Measurements from ENCODE around the gene PIN4. TPM values are rescaled to one million over a fixed set of nuclear protein-coding genes. Genes with fewer than 3 reads are reported as not detected.

The PIN4 gene
- total and polyA plus RNA-seq, 2 of the 8 experiments (the other 6 are each of a cell fraction or from before 2014, with no cell fraction given): 4.8 to 9.4 TPM

DNA sequence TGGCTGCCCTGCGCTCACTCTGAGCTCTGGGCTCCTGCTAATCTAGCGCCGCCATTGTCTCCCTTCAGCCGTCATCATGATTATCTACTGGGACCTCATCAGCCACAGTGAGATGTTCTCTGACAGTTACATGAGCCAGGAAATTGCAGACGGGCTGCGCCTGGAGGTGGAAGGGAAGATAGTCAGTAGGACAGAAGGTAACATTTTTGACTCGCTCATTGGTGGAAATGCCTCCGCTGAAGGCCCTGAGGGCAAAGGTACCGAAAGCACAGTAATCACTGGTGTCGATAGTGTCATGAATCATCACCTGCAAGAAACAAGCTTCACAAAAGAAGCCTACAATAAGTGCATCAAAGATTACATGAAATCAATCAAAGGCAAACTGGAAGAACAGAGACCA lies 21.8 kb upstream of the PIN4 start:
- H3K23ac ChIP-seq (ENCODE audit: insufficient read length): no peak overlapping the region
- no peak overlapping the region for H3K18ac ChIP-seq (ENCODE audit: extremely low read depth, low read length)
- no peak overlapping the region for H4K5ac ChIP-seq (ENCODE audit: insufficient read length, low read depth, low read length)
- peaks cover 3 to 6% of the 10 kb centered on the region in 2 experiments; a peak in 2 of 4 replicates for H3K9me3 ChIP-seq (ENCODE audit: insufficient read depth in 2 of 2, low read depth in 1 of 2, low read length in 1 of 2)
- H4K20me1 ChIP-seq (replicated peaks in 1 of 2; ENCODE audit: control insufficient read depth in 1 of 2, insufficient read depth in 2 of 2, low read length in 2 of 2): no peaks in the 10 kb centered on the region
- no peak for FAIRE-seq
- no peak overlapping the region for H3K27ac ChIP-seq (ENCODE audit: low read depth, low read length)
- DNase-seq (ENCODE audit: low read depth in 1 of 2, low spot score in 2 of 2): no peak
- H2BK5ac ChIP-seq (ENCODE audit: low read depth, low read length): no peak overlapping the region
- H3K4me2 ChIP-seq (ENCODE audit: insufficient read depth in 1 of 2, low read depth in 2 of 2, low read length in 2 of 2): no peak overlapping the region
- no peak overlapping the region for H4K91ac ChIP-seq (replicated peaks; ENCODE audit: insufficient read length, low read length)
- H3K23me2 ChIP-seq (ENCODE audit: low read depth, low read length): no peaks in the 10 kb centered on the region
- no peak overlapping the region for H2BK120ac ChIP-seq (replicated peaks; ENCODE audit: low read depth, low read length)
- H3K4me3 ChIP-seq (ENCODE audit: extremely low read depth in 1 of 4, insufficient read depth in 2 of 4, low read depth in 3 of 4, low read length in 4 of 4): no peak overlapping the region
- no peak overlapping the region for H2AFZ ChIP-seq (ENCODE audit: low read length)
- no peak overlapping the region for H2BK15ac ChIP-seq (ENCODE audit: low read length)
- ChIA-PET POLR2A (ENCODE audit: partially characterized antibody) (no interaction called here), CTCF (ENCODE audit: partially characterized antibody) (no interaction called here)
- no peaks in the 10 kb centered on the region for H3K36me3 ChIP-seq (ENCODE audit: control insufficient read depth in 2 of 4, insufficient read depth in 4 of 4, low read length in 3 of 4)
- no peak overlapping the region for H2BK20ac ChIP-seq (ENCODE audit: low read length)
- H3K27me3 ChIP-seq (replicated peaks in 1 of 4; ENCODE audit: control insufficient read depth in 3 of 4, extremely low read depth in 1 of 4, insufficient read depth in 3 of 4, low read length in 3 of 4): no peaks in the 10 kb centered on the region
- no peak overlapping the region for H3K9ac ChIP-seq (replicated peaks in 1 of 4; ENCODE audit: extremely low read depth in 1 of 4, low read depth in 3 of 4, low read length in 3 of 4)
- no peak overlapping the region for H3K4ac ChIP-seq (replicated peaks; ENCODE audit: insufficient read length, low read depth, low read length)
- no peak overlapping the region for H2BK12ac ChIP-seq (ENCODE audit: low read depth, low read length)
- H3K4me1 ChIP-seq (replicated peaks in 1 of 4; ENCODE audit: control insufficient read depth in 3 of 4, insufficient read depth in 4 of 4, low read length in 3 of 4): no peaks in the 10 kb centered on the region
- H3K56ac ChIP-seq (replicated peaks; ENCODE audit: insufficient read length, low read depth, low read length): no peak overlapping the region
- H4K8ac ChIP-seq (ENCODE audit: extremely low read depth, insufficient read depth, low read length): no peak overlapping the region
- H2AK5ac ChIP-seq (ENCODE audit: low read depth, low read length): no peak overlapping the region
- no peak overlapping the region for H3K14ac ChIP-seq (ENCODE audit: insufficient read length)
- H3K79me2 ChIP-seq (ENCODE audit: control insufficient read depth in 1 of 2, insufficient read depth in 2 of 2, low read length in 2 of 2): no peaks in the 10 kb centered on the region
- H3K79me1 ChIP-seq (ENCODE audit: low read depth, low read length): no peaks in the 10 kb centered on the region
- WGBS, 2 experiments (ENCODE audit: extremely low coverage in 1 of 2, insufficient coverage in 1 of 2, insufficient read length in 1 of 2, insufficient replicate concordance in 2 of 2, low coverage in 1 of 2, low lambda C conversion rate in 2 of 2, missing lambda C conversion rate in 1 of 2): 76% methylated on average over 6 of the region's 10 CpGs; no CpG with 5 or more reads in 1 of the 2 experiments
- TF ChIP-seq, protein P1, sequence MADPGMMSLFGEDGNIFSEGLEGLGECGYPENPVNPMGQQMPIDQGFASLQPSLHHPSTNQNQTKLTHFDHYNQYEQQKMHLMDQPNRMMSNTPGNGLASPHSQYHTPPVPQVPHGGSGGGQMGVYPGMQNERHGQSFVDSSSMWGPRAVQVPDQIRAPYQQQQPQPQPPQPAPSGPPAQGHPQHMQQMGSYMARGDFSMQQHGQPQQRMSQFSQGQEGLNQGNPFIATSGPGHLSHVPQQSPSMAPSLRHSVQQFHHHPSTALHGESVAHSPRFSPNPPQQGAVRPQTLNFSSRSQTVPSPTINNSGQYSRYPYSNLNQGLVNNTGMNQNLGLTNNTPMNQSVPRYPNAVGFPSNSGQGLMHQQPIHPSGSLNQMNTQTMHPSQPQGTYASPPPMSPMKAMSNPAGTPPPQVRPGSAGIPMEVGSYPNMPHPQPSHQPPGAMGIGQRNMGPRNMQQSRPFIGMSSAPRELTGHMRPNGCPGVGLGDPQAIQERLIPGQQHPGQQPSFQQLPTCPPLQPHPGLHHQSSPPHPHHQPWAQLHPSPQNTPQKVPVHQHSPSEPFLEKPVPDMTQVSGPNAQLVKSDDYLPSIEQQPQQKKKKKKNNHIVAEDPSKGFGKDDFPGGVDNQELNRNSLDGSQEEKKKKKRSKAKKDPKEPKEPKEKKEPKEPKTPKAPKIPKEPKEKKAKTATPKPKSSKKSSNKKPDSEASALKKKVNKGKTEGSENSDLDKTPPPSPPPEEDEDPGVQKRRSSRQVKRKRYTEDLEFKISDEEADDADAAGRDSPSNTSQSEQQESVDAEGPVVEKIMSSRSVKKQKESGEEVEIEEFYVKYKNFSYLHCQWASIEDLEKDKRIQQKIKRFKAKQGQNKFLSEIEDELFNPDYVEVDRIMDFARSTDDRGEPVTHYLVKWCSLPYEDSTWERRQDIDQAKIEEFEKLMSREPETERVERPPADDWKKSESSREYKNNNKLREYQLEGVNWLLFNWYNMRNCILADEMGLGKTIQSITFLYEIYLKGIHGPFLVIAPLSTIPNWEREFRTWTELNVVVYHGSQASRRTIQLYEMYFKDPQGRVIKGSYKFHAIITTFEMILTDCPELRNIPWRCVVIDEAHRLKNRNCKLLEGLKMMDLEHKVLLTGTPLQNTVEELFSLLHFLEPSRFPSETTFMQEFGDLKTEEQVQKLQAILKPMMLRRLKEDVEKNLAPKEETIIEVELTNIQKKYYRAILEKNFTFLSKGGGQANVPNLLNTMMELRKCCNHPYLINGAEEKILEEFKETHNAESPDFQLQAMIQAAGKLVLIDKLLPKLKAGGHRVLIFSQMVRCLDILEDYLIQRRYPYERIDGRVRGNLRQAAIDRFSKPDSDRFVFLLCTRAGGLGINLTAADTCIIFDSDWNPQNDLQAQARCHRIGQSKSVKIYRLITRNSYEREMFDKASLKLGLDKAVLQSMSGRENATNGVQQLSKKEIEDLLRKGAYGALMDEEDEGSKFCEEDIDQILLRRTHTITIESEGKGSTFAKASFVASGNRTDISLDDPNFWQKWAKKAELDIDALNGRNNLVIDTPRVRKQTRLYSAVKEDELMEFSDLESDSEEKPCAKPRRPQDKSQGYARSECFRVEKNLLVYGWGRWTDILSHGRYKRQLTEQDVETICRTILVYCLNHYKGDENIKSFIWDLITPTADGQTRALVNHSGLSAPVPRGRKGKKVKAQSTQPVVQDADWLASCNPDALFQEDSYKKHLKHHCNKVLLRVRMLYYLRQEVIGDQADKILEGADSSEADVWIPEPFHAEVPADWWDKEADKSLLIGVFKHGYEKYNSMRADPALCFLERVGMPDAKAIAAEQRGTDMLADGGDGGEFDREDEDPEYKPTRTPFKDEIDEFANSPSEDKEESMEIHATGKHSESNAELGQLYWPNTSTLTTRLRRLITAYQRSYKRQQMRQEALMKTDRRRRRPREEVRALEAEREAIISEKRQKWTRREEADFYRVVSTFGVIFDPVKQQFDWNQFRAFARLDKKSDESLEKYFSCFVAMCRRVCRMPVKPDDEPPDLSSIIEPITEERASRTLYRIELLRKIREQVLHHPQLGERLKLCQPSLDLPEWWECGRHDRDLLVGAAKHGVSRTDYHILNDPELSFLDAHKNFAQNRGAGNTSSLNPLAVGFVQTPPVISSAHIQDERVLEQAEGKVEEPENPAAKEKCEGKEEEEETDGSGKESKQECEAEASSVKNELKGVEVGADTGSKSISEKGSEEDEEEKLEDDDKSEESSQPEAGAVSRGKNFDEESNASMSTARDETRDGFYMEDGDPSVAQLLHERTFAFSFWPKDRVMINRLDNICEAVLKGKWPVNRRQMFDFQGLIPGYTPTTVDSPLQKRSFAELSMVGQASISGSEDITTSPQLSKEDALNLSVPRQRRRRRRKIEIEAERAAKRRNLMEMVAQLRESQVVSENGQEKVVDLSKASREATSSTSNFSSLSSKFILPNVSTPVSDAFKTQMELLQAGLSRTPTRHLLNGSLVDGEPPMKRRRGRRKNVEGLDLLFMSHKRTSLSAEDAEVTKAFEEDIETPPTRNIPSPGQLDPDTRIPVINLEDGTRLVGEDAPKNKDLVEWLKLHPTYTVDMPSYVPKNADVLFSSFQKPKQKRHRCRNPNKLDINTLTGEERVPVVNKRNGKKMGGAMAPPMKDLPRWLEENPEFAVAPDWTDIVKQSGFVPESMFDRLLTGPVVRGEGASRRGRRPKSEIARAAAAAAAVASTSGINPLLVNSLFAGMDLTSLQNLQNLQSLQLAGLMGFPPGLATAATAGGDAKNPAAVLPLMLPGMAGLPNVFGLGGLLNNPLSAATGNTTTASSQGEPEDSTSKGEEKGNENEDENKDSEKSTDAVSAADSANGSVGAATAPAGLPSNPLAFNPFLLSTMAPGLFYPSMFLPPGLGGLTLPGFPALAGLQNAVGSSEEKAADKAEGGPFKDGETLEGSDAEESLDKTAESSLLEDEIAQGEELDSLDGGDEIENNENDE (IDR thresholded peaks at IDR 0.05; ENCODE audit: insufficient replicate concordance, low read length): no peak

Data from H1 (cell line).